ENCODE results near the gene UNKL. TPM values are rescaled to one million over a fixed set of nuclear protein-coding genes. Genes with fewer than 3 reads are reported as not detected.

UNKL gene
- total RNA-seq, 1 donor from 2014 or later: 70.7 TPM

- ChIA-PET POLR2A (no interaction called here), CTCF (no interaction called here)
- H3K4me1 Mint-ChIP-seq: no peaks in the 10 kb centered on the region
- H3K27me3 Mint-ChIP-seq: no peaks in the 10 kb centered on the region
- H3K4me3 Mint-ChIP-seq: no peak overlapping the region
- intact Hi-C loops (cut with micrococcal nuclease): no loop called here
- H3K9me3 Mint-ChIP-seq: no peaks in the 10 kb centered on the region
- DNase-seq (no peak), ATAC-seq (ENCODE audit: low read depth) (no peak)
- H3K36me3 Mint-ChIP-seq (ENCODE audit: low read depth): peaks cover 52% of the 10 kb centered on the region
- H3K27ac Mint-ChIP-seq: no peak overlapping the region
- no peak for TF ChIP-seq CTCF (IDR thresholded peaks at IDR 0.05)
Observed at GRCh38 chr16:1390239-1390779, 24.2 kb downstream of the UNKL start.

- Mint-ChIP-seq H3K27me3 (no peaks in the 10 kb centered on the region), H3K36me3 (ENCODE audit: low read depth) (peaks cover 55% of the 10 kb centered on the region), H3K4me3 (no peak overlapping the region), H3K27ac (no peak overlapping the region), H3K9me3 (no peaks in the 10 kb centered on the region), H3K4me1 (no peaks in the 10 kb centered on the region)
- ChIA-PET POLR2A (no interaction called here), CTCF (no interaction called here)
- no peak for ATAC-seq (ENCODE audit: low read depth)
- TF ChIP-seq CTCF (IDR thresholded peaks at IDR 0.05): no peak
- intact Hi-C loops (cut with micrococcal nuclease): no loop called here
- DNase-seq: no peak
Observed at GRCh38 chr16:1389762-1390161, 24.7 kb downstream of the UNKL start.

- Mint-ChIP-seq H3K27me3 (no peaks in the 10 kb centered on the region), H3K9me3 (no peaks in the 10 kb centered on the region), H3K4me1 (no peaks in the 10 kb centered on the region), H3K4me3 (no peak overlapping the region), H3K36me3 (ENCODE audit: low read depth) (peaks cover 49% of the 10 kb centered on the region), H3K27ac (no peak overlapping the region)
- DNase-seq (no peak), ATAC-seq (ENCODE audit: low read depth) (no peak)
- TF ChIP-seq CTCF (IDR thresholded peaks at IDR 0.05): no peak
- POLR2A ChIA-PET: no interaction called here
- CTCF ChIA-PET: interaction anchor here (1.0 kb wide), 1 partner anchor 24 kb away, joined by 3 read pairs; no protein-coding TSS in a partner anchor
- intact Hi-C loops (cut with micrococcal nuclease): no loop called here
Observed at GRCh38 chr16:1387331-1387730, 27.2 kb downstream of the UNKL start.

GRCh38 chr16:1385232-1385631, 29.3 kb downstream of the UNKL start:
- peaks cover 49% of the 10 kb centered on the region for H3K36me3 Mint-ChIP-seq (ENCODE audit: low read depth)
- no peaks in the 10 kb centered on the region for H3K27me3 Mint-ChIP-seq
- ATAC-seq (ENCODE audit: low read depth) (no peak), DNase-seq (no peak)
- H3K4me1 Mint-ChIP-seq: peaks cover 2% of the 10 kb centered on the region
- ChIA-PET CTCF (no interaction called here), POLR2A (no interaction called here)
- H3K27ac Mint-ChIP-seq: no peak overlapping the region
- intact Hi-C loops (cut with micrococcal nuclease): no loop called here
- no peak overlapping the region for H3K4me3 Mint-ChIP-seq
- H3K9me3 Mint-ChIP-seq: no peaks in the 10 kb centered on the region
- TF ChIP-seq CTCF (IDR thresholded peaks at IDR 0.05): no peak

GRCh38 chr16:1383556-1383955, 30.9 kb downstream of the UNKL start:
- Mint-ChIP-seq H3K27me3 (no peaks in the 10 kb centered on the region), H3K9me3 (no peaks in the 10 kb centered on the region)
- CTCF ChIA-PET: no interaction called here

More at GRCh38 chr16:1383556-1383955, 30.9 kb downstream of the UNKL start:
- DNase-seq: no peak
- no peak for TF ChIP-seq CTCF (IDR thresholded peaks at IDR 0.05)
- Mint-ChIP-seq H3K4me3 (no peak overlapping the region), H3K4me1 (peaks cover 10% of the 10 kb centered on the region), H3K36me3 (ENCODE audit: low read depth) (peaks cover 44% of the 10 kb centered on the region), H3K27ac (no peak overlapping the region)
- no peak for ATAC-seq (ENCODE audit: low read depth)
- POLR2A ChIA-PET: no interaction called here
- intact Hi-C loops (cut with micrococcal nuclease): no loop called here

Data from activated B cell treated with CpG ODN at 0.5 μM for 24 hours (primary cell).